Mesenteric fat pad (tissue), 1 donor: Measurements from ENCODE around the gene KLF1. TPM values are rescaled to one million over a fixed set of nuclear protein-coding genes. Genes with fewer than 3 reads are reported as not detected.
"Not testable (repeated sequence)": the region's sequence is repeated elsewhere in the genome, so short reads cannot be mapped to it uniquely, and the experiment has no call there.

Experiments used
- DNase-seq: peaks from one replicate; pipeline ENCODE4 v3.0.0-alpha.2; 2020; ENCODE audit warnings: low spot score
- total RNA-seq: library from RNA; stranded (reverse); fragmentation: NEBNext Ultra II Directional; extraction: Animal tissue kit (Norgen Biotek cat#: 25700); gene quantifications from one replicate; pipeline ENCODE4 v1.2.1, GENCODE V29; 2021
- donor health status: DM: yes; HTN: yes; CAD: no.

The KLF1 gene
- total RNA-seq, 1 donor from 2014 or later = not detected

DNA sequence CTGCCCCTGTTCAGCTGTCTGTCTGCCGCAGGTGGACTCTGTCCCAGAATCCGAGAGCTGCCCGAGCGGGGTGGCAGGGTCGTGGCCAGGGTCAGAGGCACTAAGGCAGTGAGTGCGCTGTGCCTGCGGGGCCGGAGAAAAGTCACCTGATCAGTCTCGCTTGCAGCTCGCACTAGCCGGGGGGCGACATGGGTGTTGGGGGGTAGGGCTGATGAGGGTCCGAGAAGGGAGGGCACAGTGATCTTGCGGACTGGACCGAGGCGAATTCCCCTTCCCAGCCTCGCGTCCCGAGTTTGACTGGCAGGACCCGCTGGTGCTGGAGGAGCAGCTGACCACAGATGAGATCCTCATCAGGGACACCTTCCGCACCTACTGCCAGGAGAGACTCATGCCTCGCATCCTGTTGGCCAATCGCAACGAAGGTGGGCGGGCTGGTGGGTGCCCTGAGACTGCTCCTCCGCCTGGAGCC, 4.6 kb upstream of the KLF1 start:
- DNase-seq = no peak

DNA sequence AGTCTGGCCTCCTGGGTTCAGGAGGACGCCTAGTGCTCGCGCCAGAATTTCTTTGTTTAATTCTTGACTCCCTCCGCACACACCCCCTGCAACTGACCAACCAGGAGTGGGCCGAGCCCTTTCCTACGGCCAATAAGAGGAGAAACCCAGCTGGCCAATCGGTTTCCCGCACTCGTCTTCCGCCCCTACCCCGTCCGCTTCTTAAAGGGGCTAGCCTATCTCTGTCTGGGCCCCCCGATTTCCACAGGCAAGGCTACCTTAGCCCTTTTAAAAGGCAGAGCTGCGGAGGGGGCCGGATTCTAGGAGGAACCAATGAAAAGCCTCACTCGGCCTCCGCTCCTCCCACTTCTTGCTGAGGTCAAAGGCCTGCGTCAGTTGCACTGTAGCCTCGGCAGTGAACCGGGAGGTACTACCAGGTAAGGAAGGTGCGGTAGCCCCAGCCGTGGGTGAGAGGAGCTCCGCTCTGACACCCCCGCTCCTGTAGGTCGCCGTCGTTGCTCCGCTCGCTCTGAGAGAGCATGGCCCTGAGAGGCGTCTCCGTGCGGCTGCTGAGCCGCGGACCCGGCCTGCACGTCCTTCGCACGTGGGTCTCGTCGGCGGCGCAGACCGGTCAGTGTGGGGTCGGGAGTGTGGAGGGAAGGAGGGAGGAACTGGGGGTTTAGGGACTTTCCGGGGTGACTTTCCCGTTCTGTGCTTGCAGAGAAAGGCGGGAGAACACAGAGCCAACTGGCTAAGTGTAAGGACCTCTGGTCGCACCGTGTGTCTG, 4.0 kb upstream of the KLF1 start, which contains the start of gene GCDH:
GCDH (plus strand) TSS at position 374 of the 766 bp plus-strand sequence; CDS start at position 519, 145 bp downstream.
- peak; percentile 97 for DNase-seq

DNA sequence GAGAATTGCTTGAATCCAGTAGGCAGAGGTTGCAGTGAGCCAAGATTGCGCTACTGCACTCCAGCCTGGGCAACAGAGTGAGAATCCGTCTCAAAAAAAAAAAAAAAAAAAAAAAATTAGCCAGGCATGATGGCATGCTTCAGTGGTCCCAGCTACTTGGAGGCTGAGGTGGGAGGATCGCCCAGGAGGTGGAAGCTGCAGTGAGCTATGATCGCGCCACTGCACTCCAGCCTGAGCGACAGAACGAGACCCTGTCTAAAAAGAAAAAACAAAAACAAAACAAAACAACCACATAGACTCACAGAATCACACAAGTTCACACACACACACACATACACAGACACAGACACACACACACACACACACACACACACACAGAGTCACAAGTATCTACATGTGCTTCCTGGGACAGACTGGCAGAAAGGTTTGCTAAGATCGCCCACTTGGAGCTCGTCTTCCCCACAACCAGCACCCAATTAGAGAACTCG, 3.3 kb upstream of the KLF1 start:
- not testable (repeated sequence) for DNase-seq

DNA sequence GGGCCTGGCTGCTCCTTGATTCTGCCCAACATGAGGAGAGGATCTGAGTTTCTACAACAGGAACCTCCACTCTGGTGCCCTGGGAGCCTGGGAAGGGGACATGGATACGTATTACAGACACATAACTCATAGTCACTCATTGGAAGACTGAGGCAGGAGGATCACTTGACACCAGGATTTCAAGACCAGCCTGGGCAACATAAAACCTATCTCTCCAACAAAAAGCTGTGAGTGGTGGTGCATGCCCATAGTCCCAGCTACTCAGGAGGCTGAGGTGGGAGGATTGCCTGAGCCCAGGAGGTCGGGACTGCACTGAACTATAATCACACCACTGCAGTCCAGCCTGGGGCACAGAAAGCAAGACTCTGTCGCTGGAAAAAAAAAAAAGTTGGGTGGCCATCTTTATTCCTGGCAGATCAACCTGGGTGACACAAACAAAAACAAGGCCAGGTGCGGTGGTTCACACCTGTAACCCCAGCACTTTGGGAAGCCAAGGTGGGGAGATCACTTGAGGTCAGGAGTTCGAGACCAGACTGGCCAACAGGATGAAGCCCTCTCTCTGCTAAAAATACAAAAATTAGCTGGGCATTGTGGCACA, 1.1 kb upstream of the KLF1 start:
- no peak for DNase-seq

DNA sequence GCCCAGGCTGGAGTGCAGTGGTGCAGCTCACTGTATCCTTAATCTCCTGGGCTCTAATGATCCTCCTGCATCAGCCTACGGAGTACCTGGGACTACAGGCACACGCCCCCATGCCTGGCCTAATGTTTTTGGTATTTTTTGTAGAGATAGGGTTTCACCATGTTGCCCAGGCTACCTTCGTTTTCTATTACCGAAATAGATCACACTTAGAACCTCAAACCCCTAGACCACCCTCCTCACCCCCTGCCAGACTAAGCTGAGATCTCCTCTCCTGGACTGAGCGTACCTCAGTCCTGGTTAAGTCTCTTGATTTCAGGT, 391 bp downstream of the KLF1 start:
- no peak for DNase-seq

DNA sequence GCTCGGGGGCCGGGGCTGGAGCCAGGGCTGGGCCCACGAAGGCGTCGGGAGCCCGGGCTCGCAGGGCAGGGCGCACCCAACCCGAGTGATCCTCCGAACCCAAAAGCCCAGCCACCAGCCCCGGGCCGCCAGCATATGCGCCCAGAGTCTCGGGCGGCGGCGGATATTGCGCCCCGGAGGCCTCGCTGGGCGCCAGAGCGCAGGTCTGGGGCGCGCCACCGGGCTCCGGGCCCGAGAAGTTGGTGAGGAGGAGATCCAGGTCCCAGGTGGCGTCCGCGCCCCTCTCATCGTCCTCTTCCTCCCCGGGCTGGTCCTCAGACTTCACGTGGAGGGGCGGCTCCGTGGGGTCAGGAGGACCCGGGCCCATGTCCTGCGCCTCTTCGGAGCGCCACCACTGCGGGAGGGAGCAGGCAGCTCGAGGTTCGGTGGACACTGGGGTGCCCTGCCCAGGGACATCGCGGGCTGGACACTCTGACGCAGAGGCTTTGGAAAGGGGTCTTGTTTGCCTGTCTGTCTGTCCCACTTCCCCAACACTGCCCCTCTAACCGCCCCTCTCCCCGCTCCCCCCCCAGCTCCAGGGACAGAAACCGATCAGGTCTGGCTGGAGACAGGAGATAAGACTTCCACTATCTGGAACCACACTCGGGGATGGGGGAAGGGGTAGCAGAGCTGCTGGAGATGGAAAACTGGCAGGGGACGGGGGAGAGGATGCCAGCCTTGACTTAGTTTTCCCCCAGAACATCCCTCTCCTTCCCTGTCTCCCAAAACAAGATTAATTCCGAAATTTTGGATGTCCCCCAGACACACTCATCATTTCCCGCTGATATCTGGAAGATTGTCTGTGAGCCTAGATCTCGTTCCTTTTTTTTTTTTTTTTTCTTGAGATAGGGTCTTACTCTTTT, 1.0 kb downstream of the KLF1 start:
- no peak for DNase-seq

DNA sequence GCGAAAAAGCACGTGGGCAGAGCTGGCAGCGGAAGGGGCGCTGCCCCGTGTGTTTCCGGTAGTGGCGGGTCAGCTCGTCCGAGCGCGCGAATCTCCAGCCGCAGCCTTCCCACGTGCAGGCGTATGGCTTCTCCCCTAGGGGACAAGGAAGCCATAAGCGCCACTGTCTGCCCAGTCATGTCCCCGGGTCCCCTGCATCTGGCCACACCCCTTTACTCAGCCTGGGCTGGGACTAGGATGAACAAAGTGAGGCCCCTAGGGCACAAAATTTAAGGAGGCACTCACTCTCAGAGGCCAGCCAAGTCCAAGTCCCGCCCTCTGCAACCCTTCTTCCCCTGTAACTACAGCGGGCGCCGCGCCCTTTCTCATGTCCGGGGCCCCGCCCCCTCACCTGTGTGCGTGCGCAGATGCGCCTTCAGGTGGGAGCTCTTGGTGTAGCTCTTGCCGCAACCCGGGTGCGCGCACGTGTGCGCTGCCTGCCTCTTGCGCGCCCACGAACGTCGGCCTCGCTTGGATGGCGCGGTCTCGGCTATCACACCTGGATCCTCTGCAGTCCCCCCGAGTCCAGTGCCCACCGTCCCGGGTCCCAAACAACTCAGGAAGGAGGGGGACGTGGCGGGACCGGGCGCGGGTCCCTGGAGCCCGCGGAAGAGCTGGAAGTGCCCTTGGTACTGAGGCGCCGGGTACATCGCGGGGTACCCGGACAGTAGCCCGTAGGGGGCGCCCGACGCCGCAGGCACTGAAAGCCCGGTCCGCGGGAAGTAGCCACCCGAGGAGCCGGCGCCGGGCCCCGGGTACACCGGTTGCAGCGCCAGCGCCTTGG, 1.9 kb downstream of the KLF1 start:
- DNase-seq = no peak

DNA sequence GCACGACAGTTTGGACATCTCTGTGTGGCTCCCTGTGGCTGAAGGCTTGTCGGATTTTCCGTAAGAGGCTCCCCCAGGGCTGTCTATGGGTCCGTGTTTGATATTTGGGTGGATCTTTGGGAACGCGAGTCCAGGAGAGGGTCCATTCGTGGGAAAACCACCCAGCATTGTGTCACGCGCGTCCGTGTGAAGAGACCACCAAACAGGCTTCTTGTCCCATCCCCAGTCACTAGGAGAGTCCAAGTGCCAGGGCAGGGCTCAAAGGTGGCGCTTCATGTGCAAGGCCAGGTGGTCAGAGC, 2.4 kb downstream of the KLF1 start:
- no peak for DNase-seq

DNA sequence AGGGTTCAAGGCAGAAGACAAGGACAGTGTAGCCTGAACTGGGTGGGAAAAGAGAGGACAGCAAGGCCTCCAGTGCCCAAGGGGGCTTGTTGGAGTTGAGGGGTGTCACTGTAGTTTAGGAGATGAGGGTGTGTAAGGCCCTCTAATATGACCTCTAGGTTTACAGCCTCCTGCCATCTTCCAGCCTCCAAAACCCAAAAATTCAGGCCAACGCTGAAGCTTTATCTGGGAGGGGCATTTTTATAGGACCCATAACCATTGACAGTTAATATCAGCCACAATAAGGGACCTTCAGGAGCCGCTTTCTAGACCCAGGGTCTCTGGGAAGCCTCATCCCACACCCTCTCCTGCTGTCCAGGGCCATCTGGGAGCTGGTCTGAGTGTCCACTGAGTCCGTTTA, 2.8 kb downstream of the KLF1 start:
- no peak for DNase-seq

DNA sequence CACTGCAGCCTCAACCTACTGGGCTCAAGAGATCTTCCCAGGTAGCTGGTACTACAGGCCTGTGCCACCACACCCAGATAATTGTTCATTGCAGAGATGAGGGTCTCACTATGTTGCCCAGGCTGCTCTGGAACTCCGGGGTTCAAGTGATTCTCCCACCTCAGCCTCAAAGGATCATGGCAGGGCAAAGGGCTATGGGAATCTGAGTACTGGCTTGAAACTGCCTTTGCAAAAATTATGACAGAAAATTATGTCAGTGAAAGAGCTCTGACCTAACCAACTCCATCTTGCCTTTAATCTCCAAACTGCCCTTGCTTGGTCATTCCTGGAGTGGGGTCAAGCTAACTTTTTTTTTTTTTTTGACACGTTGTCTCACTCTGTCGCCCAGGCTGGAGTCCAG, 4.4 kb downstream of the KLF1 start:
- DNase-seq = no peak

DNA sequence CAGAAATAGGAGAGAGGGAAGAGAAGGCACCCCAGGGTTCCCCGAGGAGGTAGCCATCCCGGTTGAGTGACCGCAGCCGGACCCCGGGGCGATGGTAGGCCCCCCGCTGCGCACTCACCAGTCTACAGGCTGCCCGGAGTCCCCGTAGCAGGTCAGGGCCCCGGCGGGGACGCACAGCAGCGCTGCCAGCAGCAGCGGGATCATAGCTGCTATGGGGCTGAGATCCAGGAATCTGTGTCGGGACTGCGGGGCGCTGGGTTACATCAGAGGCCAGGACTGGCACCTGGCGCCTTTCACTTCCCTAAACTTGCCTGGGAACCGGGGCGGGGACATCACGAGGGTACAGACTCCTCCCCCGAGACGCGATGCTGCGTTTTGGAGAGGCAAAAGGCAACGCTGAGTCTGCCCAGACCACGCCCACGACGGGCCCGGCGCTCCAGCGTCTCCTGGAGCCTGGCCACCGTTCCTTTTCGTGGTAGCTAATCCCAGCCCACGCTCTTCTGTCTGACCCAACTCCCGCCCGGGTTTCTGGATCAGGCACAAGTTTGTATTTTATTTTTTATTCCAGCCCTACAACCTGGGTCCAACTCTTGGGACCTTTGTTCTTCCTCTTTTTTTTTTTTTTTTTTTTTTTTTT, 5.7 kb downstream of the KLF1 start, which contains the start of gene DNASE2:
DNASE2 (minus strand) TSS at position 278 of the 637 bp plus-strand sequence; CDS start at position 204, 74 bp downstream.
- DNase-seq = peak; percentile 95

DNA sequence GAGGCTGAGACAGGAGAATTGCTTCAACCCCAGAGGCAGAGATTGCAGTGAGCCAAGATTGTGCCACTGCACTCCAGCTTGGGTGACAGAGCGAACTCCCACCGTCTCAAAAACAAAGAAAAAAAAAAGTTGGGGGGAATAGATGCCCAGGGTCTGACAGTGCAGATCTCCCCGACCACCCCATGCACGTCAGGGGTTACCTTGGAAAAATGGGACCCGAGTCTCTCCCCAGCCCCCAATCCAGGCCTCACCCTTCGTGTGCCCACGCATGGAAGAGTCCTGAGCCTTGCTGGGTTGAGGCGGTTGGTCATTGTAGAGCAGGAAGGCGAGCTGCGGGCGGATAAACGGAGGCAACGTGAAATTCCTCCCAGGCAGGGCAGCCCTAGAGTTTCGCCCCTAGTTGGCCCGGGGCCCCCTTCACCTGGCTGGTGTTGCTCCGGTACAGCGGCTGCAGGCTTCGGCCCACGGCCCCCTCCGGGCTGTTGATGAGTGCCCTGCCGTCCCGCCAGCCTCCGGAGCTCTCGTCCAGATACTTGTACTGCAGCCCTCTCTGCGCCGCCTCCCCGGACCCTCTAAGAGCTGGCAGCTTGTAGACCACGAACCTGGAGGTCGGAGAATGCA, 6.3 kb downstream of the KLF1 start:
- no peak for DNase-seq

DNA sequence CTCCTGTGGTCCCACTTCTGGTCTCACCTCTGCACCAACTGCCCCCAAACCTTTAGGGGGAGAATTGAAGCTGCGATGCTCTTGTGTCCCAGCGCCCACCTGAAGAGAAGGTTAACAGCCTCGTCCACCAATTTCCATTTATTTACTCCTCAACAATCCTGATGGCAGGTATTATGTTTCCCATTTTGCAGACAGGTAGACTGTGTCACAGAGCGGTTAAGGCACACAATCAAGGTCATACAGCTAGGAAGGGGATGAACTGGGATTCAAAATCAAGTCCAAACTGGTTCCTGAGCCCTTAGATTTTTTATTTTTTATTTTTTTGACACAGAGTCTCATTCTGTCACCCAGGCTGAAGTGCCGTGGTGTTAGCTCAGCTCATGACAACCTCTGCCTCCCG, 11.9 kb downstream of the KLF1 start:
- DNase-seq = no peak

DNA sequence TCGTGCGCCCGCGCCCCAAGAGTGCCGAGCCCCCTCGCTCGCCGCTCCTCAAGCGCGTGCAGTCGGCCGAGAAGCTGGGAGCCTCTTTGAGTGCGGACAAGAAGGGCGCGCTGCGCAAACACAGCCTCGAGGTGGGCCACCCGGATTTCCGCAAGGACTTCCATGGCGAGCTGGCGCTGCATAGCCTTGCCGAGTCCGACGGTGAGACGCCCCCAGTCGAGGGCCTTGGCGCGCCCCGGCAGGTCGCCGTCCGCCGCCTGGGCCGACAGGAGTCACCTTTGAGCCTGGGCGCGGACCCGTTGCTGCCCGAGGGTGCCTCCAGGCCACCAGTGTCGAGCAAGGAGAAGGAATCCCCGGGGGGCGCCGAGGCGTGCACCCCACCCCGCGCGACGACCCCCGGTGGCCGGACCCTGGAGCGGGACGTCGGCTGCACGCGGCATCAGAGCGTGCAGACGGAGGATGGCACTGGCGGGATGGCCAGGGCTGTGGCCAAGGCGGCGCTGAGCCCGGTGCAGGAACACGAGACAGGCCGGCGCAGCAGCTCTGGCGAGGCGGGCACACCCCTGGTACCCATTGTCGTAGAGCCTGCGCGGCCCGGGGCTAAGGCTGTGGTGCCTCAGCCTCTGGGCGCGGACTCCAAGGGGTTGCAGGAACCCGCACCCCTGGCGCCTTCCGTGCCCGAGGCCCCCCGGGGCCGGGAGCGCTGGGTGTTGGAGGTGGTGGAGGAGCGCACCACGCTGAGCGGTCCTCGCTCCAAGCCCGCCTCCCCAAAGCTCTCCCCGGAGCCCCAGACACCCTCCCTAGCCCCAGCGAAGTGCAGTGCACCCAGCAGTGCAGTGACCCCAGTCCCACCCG, 12.9 kb downstream of the KLF1 start:
- DNase-seq = no peak

DNA sequence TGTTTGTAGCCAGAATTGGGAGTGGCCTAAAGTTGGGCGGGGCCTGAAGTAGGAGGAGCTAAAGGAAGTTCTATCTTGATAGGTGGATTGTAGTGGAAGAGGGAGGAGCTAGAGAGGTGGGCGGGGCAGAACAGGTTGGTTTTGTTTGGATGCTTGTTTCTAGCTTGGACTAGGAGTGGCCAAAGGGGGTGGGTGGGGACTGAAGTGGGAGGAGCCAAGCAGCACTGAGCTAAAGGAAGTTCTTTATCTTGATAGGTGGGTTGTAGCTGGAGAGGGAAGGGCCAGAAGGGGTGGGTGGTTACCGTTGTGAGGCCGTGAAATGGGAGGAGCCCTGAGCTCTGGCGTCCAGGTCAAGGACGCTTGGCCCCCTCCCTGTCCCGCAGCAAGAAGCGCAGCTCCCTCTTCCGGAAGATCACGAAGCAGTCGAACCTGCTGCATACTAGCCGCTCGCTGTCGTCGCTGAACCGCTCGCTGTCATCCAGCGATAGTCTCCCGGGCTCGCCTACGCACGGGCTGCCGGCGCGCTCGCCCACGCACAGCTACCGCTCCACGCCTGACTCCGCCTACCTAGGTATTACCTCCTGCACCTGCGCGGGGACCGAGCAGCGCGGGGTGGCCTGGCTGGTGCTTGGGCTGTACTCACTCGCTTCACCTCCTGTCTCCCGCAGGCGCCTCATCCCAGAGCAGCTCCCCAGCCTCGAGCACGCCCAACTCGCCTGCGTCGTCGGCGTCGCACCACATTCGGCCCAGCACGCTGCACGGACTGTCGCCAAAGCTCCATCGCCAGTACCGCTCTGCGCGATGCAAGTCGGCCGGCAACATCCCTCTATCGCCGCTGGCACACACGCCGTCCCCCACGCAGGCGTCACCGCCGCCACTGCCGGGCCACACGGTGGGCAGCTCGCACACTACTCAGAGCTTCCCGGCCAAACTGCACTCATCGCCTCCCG, 13.8 kb downstream of the KLF1 start:
- DNase-seq = no peak

DNA sequence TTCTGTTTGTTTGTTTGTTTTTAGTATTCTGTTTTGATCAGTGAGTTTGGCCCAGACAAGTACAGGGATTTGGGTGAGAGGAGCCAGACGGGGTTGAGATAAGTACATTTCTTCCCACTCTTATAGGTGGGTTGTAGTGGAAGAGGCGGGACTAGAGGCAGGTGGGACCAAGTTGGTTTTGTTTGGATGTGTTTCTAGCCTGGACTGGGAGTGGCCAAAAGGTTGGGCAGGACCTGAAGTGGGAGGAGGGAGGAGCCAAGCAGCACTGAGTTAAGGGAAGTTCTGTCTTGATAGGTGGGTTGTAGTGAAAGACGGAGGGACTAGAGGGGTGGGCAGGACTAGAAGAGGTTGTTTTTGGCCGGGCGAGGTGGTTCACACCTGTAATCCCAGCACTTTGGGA, 14.7 kb downstream of the KLF1 start:
- no peak for DNase-seq

DNA sequence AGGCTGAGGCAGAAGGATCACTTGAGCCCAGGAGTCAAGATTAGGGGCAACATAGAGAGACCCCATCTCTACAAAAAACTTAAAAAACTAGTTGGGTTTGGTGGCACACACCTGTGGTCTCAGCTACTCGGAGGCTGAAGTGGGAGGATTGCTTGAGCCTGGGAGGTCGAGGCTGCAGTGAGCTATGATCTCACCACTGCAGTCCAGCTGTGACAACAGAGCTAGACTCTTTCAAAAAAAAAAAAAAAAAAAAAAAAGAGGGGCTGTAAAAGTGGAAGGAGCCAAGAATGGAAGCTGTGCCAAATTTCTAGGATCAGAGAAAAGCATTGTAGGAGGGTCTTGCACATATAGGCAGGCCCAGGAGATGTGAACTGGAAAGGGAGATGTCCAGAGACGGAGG, 15.3 kb downstream of the KLF1 start:
- no peak for DNase-seq

DNA sequence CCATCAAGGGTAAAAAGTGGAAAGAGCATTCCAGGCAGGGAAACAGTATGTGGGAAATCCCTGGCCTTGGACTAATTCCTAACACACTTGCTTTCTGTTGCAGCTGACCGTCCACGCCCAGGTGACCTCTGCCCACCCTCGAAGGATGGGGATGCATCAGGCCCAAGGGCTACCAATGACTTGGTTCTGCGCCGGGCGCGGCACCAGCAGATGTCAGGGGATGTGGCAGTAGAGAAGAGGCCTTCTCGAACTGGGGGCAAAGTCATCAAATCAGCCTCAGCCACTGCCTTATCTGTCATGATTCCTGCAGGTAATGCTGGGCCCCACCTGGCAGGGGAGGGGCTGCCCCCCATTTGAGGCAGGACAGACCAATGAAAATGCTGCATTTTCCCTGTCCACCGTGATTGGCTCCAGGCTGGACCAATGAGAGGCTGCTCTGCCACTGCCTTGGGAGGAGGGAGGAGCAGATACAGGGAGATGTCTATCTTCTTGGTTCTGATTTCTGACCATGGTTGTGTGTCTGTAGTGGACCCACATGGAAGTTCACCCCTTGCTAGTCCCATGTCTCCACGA, 18.4 kb downstream of the KLF1 start:
- no peak for DNase-seq
